DMS53 treated with DMSO at 0.1 percent for 48 hours (cell line): ENCODE data around the gene HABP4.

Experiments used
- DNase-seq: peaks from one replicate; lab custom pipeline; 2025; ENCODE audit not compliant: unreplicated experiment; lab: John Stamatoyannopoulos, UW

Gene HABP4

DNA sequence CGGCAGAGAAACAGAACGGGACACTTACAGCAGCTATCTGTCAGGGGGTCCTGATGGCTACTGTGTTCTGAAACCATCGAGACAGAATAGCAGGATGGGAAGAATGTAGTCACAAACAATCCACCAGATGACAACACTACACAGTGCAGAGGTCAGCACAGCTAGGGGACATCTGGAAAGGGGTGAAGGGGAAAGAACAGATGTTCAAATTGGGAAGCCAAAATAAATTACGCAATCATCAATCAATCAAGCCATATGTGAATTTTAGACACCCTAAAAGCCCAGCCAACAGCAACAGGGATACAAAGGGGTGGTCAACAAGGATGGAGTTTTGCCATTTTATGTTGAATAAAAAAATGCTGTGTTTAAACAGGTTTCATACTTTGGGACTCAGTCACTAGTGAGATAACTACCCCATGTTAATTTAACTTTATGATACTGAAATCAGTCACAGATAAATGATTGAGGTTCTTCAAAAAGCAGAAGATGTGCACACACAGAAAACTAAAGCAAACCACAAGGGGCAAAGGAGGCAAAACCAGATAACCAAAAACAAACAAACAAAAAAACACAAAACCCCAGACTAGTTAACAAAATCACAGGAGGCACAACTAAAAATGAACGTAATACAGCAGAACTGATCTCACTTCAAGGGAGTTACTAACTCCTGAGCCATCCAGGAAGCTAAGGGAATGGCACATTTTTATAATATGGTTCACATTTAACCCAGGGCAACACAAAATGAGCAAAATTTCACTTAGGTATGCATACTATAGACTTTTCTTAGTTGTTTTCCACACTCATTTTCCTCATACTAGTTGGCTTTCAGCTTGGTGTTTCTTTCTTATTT, 65.9 kb downstream of the HABP4 start:
- DNase-seq = no peak

DNA sequence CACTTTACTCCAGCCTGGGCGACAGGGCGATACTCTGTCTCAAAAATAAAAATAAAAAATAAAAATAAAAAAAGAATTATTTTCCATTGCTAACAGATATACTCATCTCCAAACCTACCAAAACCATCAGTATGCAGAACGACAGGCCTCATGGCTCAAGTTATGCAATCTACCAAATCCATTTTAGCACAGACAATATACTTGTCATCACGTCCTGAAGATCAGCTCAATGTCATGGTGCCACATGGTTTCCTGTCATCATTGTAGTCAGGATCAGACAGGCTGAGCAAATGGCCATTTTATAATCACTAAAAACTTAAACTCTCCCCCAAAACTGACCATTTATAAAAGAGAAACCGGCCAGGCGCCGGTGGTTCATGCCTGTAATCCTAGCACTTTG, 69.1 kb downstream of the HABP4 start:
- DNase-seq = no peak

DNA sequence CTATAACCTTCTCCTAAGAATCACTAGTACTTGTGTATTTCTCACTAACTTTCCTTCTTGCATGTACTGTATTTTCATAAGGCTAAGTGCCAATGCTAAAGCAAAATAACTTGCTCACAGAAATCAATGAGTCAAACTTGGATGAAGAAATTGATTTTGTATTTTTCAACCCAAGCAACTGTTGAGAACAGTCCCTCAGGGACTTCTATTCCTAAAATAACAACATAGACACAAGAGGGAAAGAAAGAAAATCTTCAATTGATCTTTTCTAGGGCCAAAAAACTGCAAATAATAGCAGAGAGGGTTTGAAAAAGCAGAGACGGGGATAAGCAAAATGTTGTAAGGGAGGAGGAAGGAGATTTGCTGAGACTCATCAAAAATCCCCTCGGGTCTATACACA, 69.8 kb downstream of the HABP4 start:
- DNase-seq = no peak

DNA sequence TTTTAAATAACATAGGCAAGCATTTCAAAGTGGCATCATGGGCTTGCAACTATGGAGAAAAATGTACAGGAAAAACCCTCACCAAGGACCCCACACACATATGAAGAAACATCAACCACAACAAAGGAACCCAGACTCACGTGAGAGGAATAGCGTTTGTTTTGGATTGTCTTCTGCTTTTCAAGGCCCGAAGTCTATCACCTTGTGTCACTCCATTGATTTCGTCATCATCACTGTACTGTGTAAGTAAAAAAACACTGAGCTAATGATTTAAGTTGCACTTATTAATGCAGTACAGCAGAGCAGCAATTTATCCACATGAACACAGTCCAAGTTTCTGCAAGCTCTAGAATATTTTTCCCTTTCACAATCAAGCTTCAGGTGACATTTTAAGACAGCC, 72.4 kb downstream of the HABP4 start:
- DNase-seq = no peak

DNA sequence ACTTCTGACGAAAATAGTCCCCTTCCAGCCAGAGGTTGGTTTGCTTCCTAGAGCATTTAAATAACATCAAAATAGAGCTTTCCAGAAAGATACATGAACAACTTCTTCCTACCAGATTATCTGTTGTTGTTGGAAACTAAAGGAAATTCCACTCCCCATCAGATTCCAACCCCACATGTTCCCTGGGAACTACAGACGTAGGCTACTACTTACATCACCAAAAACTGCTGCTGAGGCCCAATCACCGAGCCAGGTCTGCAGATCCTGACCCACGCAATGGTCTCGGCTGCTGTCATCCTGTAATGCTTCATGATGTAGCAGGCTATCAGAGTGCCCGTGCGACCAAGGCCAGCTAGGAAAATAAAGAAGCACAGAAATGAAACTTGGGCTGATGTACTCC, 73.4 kb downstream of the HABP4 start:
- no peak for DNase-seq

DNA sequence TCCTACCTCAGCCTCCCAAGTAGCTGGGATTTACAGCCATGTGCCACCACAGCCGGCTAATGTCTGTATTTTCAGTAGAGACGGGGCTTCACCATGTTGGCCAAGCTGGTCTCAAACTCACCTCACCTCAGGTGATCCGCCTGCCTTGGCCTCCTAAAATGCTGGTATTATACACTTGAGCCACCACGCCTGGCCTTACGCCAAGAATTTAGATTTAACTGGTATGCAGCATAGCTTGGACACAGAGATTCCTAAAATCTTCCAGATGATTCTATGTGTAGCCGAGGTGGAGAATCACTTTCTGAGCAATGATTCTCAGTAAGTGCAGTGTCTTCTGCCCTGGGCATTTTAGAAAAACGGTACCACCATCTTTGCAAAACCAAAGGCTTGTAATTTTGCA, 74.1 kb downstream of the HABP4 start:
- no peak for DNase-seq

DNA sequence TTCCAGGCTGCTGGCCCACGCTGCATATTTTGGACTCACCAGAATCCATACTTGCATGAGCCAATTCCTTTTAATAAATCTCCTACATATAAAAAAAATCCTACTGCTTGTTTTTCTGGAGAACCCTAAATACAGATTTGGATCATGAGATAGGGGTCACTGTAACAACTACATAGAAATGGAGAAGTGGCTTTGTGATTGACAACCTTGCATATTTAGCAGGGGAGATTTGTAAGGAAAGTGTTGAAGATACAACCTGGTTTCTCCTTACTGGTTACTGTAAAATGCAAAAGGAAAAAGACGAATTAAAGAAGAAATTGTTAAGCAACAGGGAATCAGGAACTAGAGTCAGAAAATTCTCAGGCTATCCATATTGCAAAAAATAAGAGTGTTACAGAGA, 74.8 kb downstream of the HABP4 start:
- no peak for DNase-seq

DNA sequence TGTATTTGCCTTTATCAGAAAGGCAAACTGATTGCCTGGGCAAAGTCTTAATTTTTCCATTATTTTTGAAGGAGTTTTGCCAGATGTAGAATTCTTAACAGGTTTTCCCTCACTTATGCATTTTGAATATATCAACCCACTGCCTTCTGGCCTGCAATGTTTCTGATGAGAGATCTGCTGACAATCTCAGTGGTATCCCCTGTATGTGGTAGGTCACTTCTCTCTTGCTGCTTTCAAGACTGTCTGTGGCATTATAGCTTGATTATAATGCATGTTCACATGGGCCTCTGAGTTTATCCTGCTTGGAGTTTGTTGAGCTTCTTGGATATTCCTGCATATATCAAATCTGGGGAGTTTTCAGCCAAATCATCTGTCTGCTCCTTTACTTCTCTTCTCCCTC, 82.2 kb downstream of the HABP4 start:
- DNase-seq = no peak

DNA sequence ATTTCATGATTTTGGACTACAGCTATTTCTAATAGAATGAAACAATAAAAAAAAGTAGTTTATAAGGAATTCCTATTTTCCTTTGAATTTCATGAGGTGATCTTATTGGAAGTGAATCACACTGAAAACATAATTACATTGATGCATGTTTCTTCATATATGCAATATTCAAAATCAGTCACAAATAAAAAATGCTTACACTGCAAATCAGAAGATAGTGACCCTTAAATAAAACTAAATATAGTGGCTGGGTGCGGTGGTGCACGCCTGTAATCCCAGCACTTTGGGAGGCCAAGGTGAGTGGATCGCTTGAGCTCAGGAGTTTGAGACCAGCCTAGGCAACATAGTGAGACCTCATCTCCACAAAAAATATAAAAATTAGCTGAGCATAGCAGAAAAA, 90.1 kb downstream of the HABP4 start:
- DNase-seq = no peak
